Stomach (tissue), 4 donors: Measurements from ENCODE around the gene HSD11B1L.

Experiments used
- EP300 ChIP-seq: sonication (generic); formaldehyde crosslinking; IDR thresholded peaks from one replicate; pipeline ENCODE4 v1.6.1; 2017; ENCODE audit warnings: antibody characterized with exemption
- POLR2A ChIP-seq, 4 donors: fragments of 450-650 bp; IDR thresholded peaks; one replicate each; pipeline ENCODE4 v1.6.1; 2016; ENCODE audit warnings: antibody characterized with exemption in 4 of 4, control low read depth in 2 of 4, mild to moderate bottlenecking in 1 of 4, moderate library complexity in 1 of 4
- POLR2AphosphoS5 ChIP-seq, 3 donors: sonication (generic); formaldehyde crosslinking; IDR thresholded peaks; one replicate each; pipeline ENCODE4 v1.6.1; 2016; ENCODE audit warnings: antibody characterized with exemption in 3 of 3

DNA sequence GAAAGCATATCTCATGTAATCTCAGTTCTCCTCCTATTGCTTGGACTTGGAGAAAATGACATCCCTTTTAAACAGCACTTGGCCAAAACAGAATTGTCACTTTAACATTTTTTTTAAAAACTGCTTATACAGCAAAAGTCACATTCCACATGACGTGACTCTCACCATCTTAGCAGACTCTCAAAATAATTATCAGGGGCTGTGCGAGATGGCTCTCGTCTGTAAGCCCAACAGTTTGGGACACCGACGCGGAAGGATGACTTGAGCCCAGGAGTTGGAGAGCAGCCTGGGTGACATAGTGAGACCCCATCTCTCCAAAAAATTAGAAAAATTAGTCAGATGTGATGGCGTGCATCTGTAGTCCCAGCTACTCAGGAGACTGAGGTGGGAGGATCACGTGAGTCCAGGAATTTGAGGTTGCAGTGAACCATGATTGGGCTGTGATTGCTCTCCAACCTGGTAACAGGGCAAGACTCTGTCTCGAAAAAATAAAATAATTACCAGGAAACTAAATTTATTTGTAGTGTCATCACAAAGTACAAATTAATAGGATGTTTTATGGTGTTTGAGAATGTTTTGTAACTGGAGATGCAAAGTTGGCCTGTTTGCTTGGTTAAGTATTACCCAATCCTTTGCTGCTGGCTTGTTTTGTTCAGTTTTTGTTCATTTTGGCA is 49.1 kb upstream of the HSD11B1L start:
- TF ChIP-seq EP300 (no peak), POLR2A (IDR thresholded peaks at IDR 0.05) (no peak), POLR2AphosphoS5 (IDR thresholded peaks at IDR 0.05) (no peak)
